GM18511 (cell line): Measurements from ENCODE around the gene FAM53B.
"Not testable (repeated sequence)": the region's sequence is repeated elsewhere in the genome, so short reads cannot be mapped to it uniquely, and the experiment has no call there.

Experiments used
- ATAC-seq: cut with Tn5 transposase; IDR thresholded peaks from one replicate; pipeline ENCODE4 v1.9.1; 2021; ENCODE audit warnings: mild to moderate bottlenecking, moderate library complexity; ENCODE audit not compliant: unreplicated experiment

The FAM53B gene

GRCh38 chr10:124591123-124591495 lies 153.1 kb downstream of the FAM53B start:
- no peak for ATAC-seq

GRCh38 chr10:124590216-124591122 lies 153.7 kb downstream of the FAM53B start:
- no peak for ATAC-seq

GRCh38 chr10:124589491-124590041 lies 154.6 kb downstream of the FAM53B start:
- no peak for ATAC-seq

- no peak for ATAC-seq
Observed at GRCh38 chr10:124588736-124589490, 155.3 kb downstream of the FAM53B start.

GRCh38 chr10:124588341-124588735 lies 155.8 kb downstream of the FAM53B start:
- not testable (repeated sequence) for ATAC-seq

GRCh38 chr10:124587811-124588211 lies 156.4 kb downstream of the FAM53B start:
- no peak for ATAC-seq

- no peak for ATAC-seq
Observed at GRCh38 chr10:124586142-124586541, 158.0 kb downstream of the FAM53B start.

- ATAC-seq: no peak
Observed at GRCh38 chr10:124579011-124579399, 165.2 kb downstream of the FAM53B start.

- ATAC-seq: no peak
Observed at GRCh38 chr10:124578231-124579010, 165.8 kb downstream of the FAM53B start.

- no peak for ATAC-seq
Observed at GRCh38 chr10:124577651-124578050, 166.5 kb downstream of the FAM53B start.

- ATAC-seq: no peak
Observed at GRCh38 chr10:124576526-124577420, 167.4 kb downstream of the FAM53B start.

GRCh38 chr10:124575107-124576035 lies 168.8 kb downstream of the FAM53B start:
- ATAC-seq: no peak

GRCh38 chr10:124574456-124575070 lies 169.6 kb downstream of the FAM53B start:
- no peak for ATAC-seq

GRCh38 chr10:124573726-124574455 lies 170.3 kb downstream of the FAM53B start:
- ATAC-seq: no peak

GRCh38 chr10:124572751-124573150 lies 171.4 kb downstream of the FAM53B start:
- ATAC-seq: no peak

- ATAC-seq: no peak
Observed at GRCh38 chr10:124570646-124571045, 173.5 kb downstream of the FAM53B start.

GRCh38 chr10:124569623-124570470 lies 174.3 kb downstream of the FAM53B start:
- ATAC-seq: no peak
